NCI-H526 treated with DMSO at 0.1 percent for 48 hours (cell line): Measurements from ENCODE around the gene BTG4.

Experiments used
- DNase-seq: peaks from one replicate; lab custom pipeline; 2025; lab: John Stamatoyannopoulos, UW

The BTG4 gene

GRCh38 chr11:111537336-111537860 is 25.2 kb upstream of the BTG4 start:
- no peak for DNase-seq

DNA sequence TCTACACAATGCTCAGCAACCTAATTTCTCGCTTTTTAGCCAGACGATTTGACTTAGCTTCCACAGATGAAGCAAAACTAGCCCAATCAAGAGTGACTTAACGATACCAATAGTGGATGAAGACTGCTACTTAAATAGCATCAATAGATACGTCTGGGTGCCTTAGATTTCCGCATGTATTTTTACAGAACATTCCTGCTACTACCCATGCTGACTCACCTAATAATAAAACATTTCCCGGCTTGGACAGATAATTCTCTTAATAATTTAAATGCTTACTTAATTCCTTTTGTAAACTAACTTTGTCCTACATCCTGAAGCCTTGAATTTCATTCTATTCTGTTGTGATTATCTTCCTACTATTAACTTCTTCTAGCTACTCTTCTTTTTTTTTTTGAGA is 23.1 kb upstream of the BTG4 start:
- DNase-seq = no peak

GRCh38 chr11:111532365-111532709 is 20.2 kb upstream of the BTG4 start:
- no peak for DNase-seq

DNA sequence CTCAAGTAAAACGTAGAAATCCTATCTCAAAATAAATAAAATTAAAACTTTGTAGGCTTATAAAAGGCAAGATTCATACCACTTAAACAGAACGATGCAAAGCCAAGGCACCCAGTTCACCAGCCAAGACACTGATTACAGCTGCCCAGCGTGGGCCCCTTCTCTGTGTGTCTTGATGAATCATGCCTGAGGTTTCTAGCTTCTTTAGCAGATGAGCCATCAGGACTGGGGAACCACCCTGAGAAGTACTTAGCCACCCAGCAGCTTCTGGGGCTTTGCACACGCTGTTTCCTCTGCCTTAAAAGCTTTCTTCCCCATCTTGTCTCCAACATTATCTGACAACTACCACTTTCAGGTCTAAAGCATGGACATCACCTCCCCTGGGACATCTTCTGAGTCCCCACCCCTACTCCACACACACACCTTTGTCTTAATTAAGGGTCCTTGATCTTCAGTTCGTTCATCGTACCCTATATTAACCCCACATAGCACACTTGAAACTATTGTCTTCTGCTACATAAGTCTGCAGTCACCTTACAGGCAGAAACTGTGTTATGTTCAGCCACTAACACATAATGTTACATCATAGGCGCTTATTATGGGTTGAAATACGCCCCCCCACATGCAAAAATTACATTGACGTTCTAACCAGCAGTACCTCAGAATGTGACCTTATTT is 19.6 kb upstream of the BTG4 start:
- DNase-seq = no peak

GRCh38 chr11:111531136-111531535 is 18.9 kb upstream of the BTG4 start:
- no peak for DNase-seq

GRCh38 chr11:111530091-111530490 is 17.9 kb upstream of the BTG4 start:
- no peak for DNase-seq

- DNase-seq = no peak
These were observed 16.4 kb upstream of the BTG4 start for GRCh38 chr11:111528557-111528956.

- no peak for DNase-seq
These were observed 15.1 kb upstream of the BTG4 start for GRCh38 chr11:111527279-111527678.

GRCh38 chr11:111526501-111526900 is 14.3 kb upstream of the BTG4 start:
- no peak for DNase-seq

DNA sequence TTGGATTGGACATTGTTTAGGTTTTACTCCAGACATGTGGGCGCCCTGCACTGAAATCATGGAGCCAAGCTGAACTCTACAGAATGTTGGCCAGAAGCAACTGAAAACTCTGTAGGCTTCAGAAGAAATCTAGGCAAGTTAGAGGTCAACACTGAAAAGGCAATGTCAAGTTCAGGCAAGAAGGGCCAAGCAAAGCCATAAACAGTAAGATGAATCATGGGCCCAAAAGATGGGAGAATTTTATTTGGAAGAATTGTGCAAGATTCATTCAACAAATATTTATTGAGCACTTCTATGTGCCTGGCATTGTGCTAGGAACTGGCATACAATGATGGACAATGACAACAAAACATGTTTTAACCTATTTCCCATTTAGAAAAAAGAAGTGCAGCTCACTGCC is 13.3 kb upstream of the BTG4 start:
- no peak for DNase-seq

DNA sequence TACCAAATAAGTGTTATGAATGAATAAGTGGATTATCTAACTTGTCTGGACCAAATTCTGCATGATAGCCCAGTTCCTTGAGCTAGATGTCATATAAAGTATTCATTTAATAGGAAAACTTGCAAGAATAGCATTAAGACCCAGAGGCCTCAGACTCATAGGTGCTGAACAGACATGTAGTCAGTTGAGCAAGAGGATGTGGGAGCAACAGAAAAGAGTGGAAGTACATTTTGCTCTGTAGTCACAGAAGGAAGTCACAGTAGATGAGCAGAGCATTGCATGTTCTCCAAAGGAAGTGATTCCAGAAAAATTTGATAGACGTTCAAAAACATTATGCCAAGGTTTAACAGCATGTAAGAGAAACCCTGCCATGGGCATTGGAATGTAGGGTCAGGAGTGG is 11.9 kb upstream of the BTG4 start:
- no peak for DNase-seq

DNA sequence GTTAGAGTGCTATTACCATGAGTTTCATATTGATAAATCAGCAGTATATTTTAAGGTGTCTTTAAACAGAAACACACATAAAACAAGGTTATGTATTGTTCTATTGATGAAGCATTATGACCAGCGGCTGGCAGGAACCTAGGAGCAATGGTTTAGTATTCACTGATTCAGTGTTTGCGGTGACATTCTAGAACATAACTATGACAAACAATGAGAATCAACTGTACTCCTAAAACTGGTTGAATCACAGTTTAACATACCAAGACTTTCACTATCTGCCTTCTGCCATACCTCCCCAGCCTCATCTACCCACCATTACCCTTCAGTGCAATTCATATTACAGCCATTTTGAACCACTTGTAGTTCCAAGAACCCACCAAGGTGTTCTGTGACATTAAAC is 11.2 kb upstream of the BTG4 start:
- DNase-seq = no peak

GRCh38 chr11:111522426-111522825 is 10.2 kb upstream of the BTG4 start:
- no peak for DNase-seq

- DNase-seq = no peak
These were observed 8.9 kb upstream of the BTG4 start for GRCh38 chr11:111521135-111521534.

GRCh38 chr11:111520560-111520959 is 8.4 kb upstream of the BTG4 start:
- no peak for DNase-seq

- DNase-seq = no peak
These were observed 6.5 kb upstream of the BTG4 start for GRCh38 chr11:111518668-111519067.

DNA sequence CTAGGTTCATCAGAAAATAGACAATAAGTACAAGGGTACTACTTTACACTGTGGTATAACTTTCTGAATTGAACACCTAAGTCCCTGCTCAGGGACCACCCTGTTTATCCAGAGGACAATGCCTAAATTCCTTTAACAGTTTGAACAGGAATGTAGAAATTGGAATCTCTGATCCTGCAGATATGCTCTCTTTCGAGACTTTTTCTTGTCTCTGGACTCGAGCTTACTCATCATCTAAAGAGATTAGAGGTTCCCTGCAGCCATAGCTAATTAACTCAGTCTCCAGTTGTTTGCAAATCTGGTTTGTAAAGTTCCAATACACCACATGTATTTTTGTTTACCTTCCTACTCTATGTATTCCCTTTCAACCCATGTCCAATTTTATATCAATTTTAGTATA is 3.4 kb upstream of the BTG4 start:
- no peak for DNase-seq

- peak; percentile 38 for DNase-seq
These were observed 2.2 kb upstream of the BTG4 start, which contains the start of gene HOATZ for GRCh38 chr11:111514216-111515031. TSS of gene HOATZ (plus strand) at chr11:111514778. CDS start at chr11:111514785, 7 bp downstream.

DNA sequence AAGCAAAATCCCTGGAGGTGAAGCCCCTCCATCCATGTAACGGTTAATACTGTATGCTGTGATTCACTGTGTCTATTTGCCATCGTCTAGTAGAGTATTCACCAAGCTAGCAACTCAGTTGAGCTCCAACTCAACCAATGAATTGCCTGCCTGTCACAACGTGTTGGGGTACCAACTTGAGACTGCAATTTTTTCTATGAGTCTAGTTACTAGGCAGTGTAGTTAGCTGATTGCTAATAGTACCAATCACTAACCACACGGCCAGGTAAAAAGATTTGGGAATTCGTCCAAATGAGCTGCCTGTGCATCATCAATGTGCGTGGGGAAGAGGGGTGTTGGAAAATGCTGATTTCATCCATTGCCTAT is 1.0 kb upstream of the BTG4 start:
- no peak for DNase-seq

DNA sequence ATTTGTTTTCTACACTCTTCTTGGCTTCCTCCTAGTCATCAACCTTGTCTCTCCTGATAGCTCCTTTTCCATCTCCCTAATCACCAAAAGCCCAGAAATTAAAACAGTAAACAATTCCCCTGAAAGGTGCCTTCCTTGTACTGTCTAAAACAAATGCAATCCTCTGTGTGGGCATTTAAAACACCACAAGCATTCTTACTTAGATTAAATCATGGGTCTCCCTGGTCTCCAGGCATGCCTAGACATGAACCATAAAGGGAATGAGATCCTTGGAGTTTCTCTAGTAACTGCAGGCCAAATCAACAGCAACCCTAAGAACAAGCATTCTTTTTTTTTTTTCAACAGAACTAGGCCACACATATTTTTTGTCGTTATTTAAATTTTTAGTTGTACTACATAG is 1.9 kb downstream of the BTG4 start:
- no peak for DNase-seq

GRCh38 chr11:111502611-111503010 is 9.6 kb downstream of the BTG4 start:
- no peak for DNase-seq

GRCh38 chr11:111500481-111500880 is 11.7 kb downstream of the BTG4 start:
- DNase-seq = no peak

GRCh38 chr11:111499483-111499882 is 12.7 kb downstream of the BTG4 start:
- no peak for DNase-seq

DNA sequence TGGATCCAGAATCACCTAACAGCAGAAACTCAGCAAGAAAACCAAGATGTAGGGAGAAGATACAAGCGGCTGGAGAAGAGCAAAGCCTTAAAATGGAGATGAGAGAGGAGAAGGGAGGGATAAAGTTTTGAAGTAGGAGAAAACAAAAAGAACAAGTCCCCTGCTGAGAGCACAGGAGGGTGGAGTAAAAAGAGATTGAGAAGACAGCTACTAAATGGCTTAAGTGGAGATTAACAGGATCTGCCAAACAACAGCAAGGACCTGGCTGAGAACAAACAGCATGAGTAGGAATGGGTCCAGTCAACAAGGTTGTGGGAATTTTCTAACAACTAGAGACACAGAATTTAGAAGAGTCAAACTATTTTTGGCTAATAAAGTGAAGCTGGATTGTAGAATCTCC is 18.1 kb downstream of the BTG4 start:
- DNase-seq = no peak
